ENCODE data around the gene OPN1MW.
"Not testable (repeated sequence)": the region's sequence is repeated elsewhere in the genome, so short reads cannot be mapped to it uniquely, and the experiment has no call there.

Gene OPN1MW

DNA sequence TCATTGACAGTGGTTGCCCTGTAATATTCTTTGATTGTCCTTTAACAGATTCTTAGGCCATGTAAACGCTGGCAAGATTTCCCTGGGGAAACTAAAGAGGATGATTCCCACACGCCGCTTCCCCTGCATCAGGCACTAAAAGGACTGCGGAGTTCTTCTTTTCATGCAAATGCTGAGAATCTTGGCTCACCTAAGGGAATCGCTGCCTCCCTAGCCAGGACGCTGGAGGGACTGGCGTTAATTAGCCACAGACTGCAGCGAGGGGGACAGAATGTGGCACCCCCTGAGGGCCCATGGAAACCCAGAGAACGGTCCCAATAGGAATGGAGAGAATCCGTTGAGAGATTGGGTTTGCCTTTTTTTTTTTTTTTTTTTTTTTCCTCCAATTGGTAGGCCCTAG lies 29.1 kb downstream of the OPN1MW start:
- not testable (repeated sequence) for DNase-seq

DNA sequence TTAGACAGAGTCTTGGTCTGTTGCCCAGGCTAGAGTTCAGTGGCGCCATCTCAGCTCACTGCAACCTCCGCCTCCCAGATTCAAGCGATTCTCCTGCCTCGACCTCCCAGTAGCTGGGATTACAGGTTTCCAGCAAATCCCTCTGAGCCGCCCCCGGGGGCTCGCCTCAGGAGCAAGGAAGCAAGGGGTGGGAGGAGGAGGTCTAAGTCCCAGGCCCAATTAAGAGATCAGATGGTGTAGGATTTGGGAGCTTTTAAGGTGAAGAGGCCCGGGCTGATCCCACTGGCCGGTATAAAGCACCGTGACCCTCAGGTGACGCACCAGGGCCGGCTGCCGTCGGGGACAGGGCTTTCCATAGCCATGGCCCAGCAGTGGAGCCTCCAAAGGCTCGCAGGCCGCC lies 37.1 kb downstream of the OPN1MW start, which contains the start of gene OPN1MW2:
OPN1MW2 (plus strand) TSS at position 301 of the 400 bp plus-strand sequence; CDS start at position 361, 60 bp downstream.
- not testable (repeated sequence) for DNase-seq

DNA sequence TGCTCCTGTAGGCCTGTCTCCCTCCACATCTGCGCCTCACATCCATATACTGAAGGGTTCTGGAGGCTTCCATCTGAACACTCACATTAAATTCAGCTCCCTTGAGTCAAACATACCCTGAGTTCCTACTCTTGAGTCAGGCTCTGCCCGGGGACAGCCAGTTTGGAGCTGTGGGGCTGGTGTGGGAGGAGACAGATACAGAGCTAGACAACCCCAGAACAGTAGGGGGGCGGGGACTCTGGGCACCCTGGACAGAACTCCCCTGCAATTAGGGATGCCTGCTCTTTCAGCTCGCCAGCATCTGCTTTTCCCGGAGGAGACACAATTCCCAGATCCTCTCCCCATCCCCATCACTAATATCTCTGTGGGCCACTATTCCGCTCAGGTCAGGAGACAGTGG lies 42.9 kb downstream of the OPN1MW start:
- not testable (repeated sequence) for DNase-seq

GRCh38 chrX:154226706-154227105 lies 44.3 kb downstream of the OPN1MW start:
- DNase-seq: not testable (repeated sequence)

DNA sequence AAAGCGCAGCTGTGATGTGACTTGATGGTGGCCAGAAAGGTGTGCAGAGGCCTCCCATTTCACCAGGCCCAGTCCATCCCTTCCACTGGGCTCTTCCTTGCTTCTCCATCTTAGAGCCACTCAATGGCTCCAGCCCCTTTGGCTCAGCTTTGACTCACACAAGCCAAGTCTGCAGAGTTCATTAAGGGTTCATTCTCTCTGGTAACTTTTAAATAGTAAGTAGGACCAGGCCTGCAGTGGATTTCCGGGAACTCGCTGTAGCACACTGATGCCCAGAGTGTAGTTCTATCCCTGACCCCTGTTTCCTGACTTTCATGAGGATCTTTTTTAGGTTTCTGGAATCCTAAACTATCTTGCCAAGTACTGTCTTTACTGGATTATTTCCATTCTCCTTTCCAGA lies 49.0 kb downstream of the OPN1MW start:
- not testable (repeated sequence) for DNase-seq

DNA sequence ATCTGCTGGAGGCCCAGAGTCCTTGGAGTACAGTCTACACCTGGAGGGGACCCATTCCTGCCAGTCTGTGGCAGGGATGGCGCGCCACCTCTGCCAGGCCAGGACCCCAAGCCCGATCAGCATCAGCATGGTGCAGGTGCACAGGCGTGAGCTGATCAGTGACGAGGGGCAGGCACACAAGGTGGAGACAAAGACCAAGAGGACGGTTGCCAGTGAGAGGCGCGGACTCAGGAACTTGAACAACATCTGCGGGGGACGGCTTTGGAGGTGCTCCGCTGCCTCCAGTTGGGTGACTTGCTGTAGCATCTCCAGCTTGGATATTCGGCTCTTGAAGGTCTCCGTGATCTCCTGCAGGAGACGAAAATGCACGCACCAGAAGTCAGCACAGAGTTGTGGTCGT lies 51.2 kb downstream of the OPN1MW start:
- not testable (repeated sequence) for DNase-seq

DNA sequence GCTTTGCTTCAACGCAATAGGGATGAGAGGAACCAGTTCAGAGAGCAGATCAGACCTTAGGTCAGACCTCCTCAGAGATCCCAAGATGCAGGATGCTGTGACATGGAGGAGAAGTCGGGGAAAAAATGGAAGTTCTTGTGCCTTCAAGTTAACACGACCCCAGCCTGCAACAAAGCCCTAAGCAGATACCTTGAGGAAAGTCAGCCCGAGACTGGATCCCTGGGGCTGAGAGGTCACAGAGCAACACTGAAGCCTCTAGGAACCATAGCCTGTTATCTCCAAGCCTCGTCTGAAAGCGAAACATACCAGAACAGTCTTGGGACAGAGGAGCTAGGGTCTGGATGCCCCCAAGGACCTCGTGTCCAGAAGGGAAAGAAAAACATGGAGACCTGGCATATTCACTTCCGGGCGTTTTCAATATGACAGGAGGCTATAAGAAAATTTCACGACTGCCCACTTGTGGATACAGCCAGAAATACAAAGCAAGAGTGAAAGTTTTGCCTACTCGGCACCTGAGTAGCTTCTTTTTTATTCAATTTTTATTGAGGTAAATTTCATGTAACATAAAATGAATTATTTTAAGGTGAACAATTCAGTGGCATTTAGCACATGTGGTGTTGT lies 56.7 kb downstream of the OPN1MW start:
- DNase-seq: not testable (repeated sequence)

DNA sequence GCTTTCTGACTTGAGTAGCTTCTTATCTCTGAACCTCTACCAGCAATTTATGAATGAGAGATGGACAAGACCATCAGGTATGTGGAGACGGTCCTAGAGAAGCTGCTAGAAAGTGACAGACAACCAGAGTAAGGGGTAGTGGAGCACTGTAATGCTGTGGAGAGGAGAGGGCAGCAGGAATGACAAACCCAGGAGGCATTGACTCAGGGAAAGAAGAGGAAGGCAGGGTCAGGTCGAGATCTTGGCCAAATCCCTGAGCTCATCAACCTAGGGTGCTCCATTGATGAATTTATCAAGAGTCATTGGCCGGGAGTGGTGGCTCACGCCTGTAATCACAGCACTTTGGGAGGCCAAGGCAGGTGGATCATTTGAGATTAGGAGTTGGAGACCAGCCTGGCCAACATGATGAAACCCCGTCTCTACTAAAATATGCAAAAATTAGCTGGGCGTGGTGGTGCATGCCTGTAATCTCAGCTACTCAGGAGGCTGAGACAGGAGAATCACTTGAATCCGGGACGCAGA lies 57.6 kb downstream of the OPN1MW start:
- not testable (repeated sequence) for DNase-seq
